HG03469 (cell line): Measurements from ENCODE around the gene IFITM1.
"Not testable (repeated sequence)": the region's sequence is repeated elsewhere in the genome, so short reads cannot be mapped to it uniquely, and the experiment has no call there.

ENCODE experiments used
- ATAC-seq: cut with Tn5 transposase; IDR thresholded peaks from one replicate; pipeline ENCODE4 v1.9.1; 2021; ENCODE audit warnings: mild to moderate bottlenecking, moderate library complexity, moderate number of reproducible peaks; ENCODE audit not compliant: unreplicated experiment

IFITM1 gene

GRCh38 chr11:282630-283360, 31.0 kb upstream of the IFITM1 start:
- no peak for ATAC-seq

- no peak for ATAC-seq
These were observed 30.3 kb upstream of the IFITM1 start for GRCh38 chr11:283405-284104.

- no peak for ATAC-seq
These were observed 29.5 kb upstream of the IFITM1 start for GRCh38 chr11:284105-285020.

GRCh38 chr11:285021-285893, 28.6 kb upstream of the IFITM1 start:
- ATAC-seq = no peak

GRCh38 chr11:285894-286220, 28.0 kb upstream of the IFITM1 start:
- no peak for ATAC-seq

GRCh38 chr11:286977-287820, 26.6 kb upstream of the IFITM1 start:
- ATAC-seq = not testable (repeated sequence)

- ATAC-seq = no peak
These were observed 25.9 kb upstream of the IFITM1 start for GRCh38 chr11:287821-288477.

GRCh38 chr11:288478-289397, 25.1 kb upstream of the IFITM1 start, which contains the start of gene PGGHG:
Gene PGGHG, plus strand, starts transcription at chr11:289126. Its CDS starts 691 bp downstream, at chr11:289817.
- no peak for ATAC-seq

GRCh38 chr11:289398-289711, 24.5 kb upstream of the IFITM1 start:
- no peak for ATAC-seq

- no peak for ATAC-seq
These were observed 23.9 kb upstream of the IFITM1 start for GRCh38 chr11:289712-290620.

- no peak for ATAC-seq
These were observed 23.1 kb upstream of the IFITM1 start for GRCh38 chr11:290621-291231.

- ATAC-seq = no peak
These were observed 22.3 kb upstream of the IFITM1 start for GRCh38 chr11:291281-292210.

- ATAC-seq = no peak
These were observed 21.4 kb upstream of the IFITM1 start for GRCh38 chr11:292211-293121.

GRCh38 chr11:293271-293851, 20.5 kb upstream of the IFITM1 start:
- no peak for ATAC-seq
